C4-2B (cell line): ENCODE measurements around the gene NLRP6.

Experiments
- CTCF ChIP-seq: fragments of 450-650 bp; conservative IDR thresholded peaks from 2 replicates; pipeline ENCODE4 v1.5.1; 2017; ENCODE audit warnings: mild to moderate bottlenecking
- ZFX ChIP-seq: fragments of 450-650 bp; IDR thresholded peaks from 2 replicates; pipeline ENCODE4 v1.6.1; 2017

DNA sequence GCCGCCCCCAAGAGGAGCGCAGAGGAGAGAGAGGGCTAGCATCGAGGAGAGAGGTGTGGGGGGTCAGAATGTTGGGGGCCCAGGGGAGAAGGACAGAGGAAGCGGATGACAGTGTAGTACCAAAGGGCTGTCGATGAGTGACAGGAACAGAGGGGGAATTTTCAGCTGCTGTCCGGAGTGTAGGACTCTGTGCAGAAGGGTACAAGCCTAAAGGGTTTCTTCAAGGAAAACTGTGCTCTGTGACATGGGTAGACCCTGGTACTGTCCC lies 5.3 kb upstream of the NLRP6 start:
- TF ChIP-seq CTCF (no peak), ZFX (no peak)
